ENCODE measurements around the gene PLK2. TPM values are rescaled to one million over a fixed set of nuclear protein-coding genes. Genes with fewer than 3 reads are reported as not detected.

Gene PLK2
- total RNA-seq, 1 donor from 2014 or later = 572 TPM

DNA sequence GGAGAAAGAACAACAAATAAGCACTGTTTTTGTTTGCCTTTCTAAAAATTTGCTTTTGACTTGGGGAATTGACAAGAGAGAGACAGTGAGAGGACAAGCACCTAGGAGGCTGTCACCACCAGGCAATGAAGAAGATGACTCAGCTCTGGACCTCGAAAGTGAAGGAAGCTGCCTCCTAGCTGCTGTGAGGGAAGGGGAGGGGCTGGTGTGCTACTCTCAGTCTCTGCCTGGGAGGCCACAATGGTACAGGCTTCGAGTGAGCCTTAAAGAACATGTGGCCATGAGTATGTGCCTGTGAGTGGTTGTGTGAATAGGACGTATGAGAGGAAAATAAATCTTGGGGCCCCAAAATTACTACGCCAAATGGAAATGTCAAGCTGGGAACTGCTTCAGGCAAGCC is 7.1 kb upstream of the PLK2 start:
- Mint-ChIP-seq H3K9me3 (ENCODE audit: unreplicated experiment) (no peaks in the 10 kb centered on the region), H3K27me3 (ENCODE audit: unreplicated experiment) (no peaks in the 10 kb centered on the region), H3K36me3 (ENCODE audit: low read depth, unreplicated experiment) (no peaks in the 10 kb centered on the region), H3K27ac (ENCODE audit: unreplicated experiment) (no peak overlapping the region), H3K4me3 (ENCODE audit: unreplicated experiment) (no peak overlapping the region), H3K4me1 (ENCODE audit: unreplicated experiment) (peaks cover 11% of the 10 kb centered on the region)
- TF ChIP-seq, protein P1, sequence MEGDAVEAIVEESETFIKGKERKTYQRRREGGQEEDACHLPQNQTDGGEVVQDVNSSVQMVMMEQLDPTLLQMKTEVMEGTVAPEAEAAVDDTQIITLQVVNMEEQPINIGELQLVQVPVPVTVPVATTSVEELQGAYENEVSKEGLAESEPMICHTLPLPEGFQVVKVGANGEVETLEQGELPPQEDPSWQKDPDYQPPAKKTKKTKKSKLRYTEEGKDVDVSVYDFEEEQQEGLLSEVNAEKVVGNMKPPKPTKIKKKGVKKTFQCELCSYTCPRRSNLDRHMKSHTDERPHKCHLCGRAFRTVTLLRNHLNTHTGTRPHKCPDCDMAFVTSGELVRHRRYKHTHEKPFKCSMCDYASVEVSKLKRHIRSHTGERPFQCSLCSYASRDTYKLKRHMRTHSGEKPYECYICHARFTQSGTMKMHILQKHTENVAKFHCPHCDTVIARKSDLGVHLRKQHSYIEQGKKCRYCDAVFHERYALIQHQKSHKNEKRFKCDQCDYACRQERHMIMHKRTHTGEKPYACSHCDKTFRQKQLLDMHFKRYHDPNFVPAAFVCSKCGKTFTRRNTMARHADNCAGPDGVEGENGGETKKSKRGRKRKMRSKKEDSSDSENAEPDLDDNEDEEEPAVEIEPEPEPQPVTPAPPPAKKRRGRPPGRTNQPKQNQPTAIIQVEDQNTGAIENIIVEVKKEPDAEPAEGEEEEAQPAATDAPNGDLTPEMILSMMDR (IDR thresholded peaks at IDR 0.05; ENCODE audit: unreplicated experiment) = no peak
- DNase-seq (ENCODE audit: low spot score) = no peak

DNA sequence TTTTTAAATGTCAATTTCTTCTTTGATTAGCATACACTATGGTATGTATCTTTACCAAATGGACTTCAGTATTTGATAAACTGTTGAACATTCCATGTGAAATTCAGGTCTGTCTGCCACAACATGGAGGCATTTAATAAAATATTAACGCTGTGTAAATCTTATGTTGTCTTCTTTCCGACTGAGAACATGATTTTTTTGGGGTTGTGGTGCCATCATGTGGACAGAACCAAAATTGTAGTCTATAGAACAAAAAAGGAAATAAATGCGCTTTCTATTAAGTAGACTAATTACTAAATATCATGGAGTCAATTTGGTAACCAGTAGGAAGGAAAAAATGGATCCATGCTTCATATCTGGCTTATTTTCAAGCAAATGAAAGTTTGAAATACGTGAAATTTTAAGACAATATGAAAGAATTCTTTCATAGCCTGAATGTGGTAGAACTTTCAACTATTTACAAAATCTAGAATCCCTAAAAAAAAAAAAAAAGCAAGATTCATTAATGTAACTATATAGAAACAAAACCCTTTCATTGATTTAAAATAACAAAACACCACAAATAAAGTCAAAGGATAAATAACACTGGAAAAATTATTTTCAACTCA is 2.8 kb upstream of the PLK2 start:
- Mint-ChIP-seq H3K4me3 (ENCODE audit: unreplicated experiment) (no peak overlapping the region), H3K36me3 (ENCODE audit: low read depth, unreplicated experiment) (peaks cover 16% of the 10 kb centered on the region), H3K4me1 (ENCODE audit: unreplicated experiment) (peaks cover 30% of the 10 kb centered on the region), H3K27me3 (ENCODE audit: unreplicated experiment) (no peaks in the 10 kb centered on the region), H3K9me3 (ENCODE audit: unreplicated experiment) (no peaks in the 10 kb centered on the region), H3K27ac (ENCODE audit: unreplicated experiment) (peak overlapping the region; percentile 86)
- TF ChIP-seq, protein P1 (IDR thresholded peaks at IDR 0.05; ENCODE audit: unreplicated experiment) = peak; percentile 88
- peak; percentile 48 for DNase-seq (ENCODE audit: low spot score)

DNA sequence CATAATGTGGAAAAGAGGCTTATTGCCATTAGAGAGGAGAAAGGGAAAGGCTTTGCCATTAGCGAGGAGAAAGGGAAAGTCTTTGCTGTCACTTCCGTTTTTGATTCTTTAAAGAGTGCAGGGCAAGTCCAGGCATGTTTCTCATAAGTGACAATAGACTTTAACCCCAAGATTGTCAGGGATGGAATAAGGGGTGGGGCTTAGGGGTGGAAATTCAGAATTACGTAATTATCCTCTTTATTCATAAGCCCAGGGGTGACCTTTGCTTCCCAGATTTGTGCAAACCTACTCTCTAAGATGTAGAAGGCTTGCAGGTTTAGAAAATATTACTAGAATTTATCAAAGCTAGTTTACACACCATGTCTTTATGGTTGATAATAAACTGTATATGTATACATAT is 2.3 kb upstream of the PLK2 start:
- Mint-ChIP-seq H3K4me3 (ENCODE audit: unreplicated experiment) (no peak overlapping the region), H3K4me1 (ENCODE audit: unreplicated experiment) (peaks cover 34% of the 10 kb centered on the region), H3K27me3 (ENCODE audit: unreplicated experiment) (no peaks in the 10 kb centered on the region), H3K9me3 (ENCODE audit: unreplicated experiment) (no peaks in the 10 kb centered on the region), H3K36me3 (ENCODE audit: low read depth, unreplicated experiment) (peaks cover 22% of the 10 kb centered on the region), H3K27ac (ENCODE audit: unreplicated experiment) (peak overlapping the region; percentile 86)
- DNase-seq (ENCODE audit: low spot score) = no peak
- TF ChIP-seq, protein P1 (IDR thresholded peaks at IDR 0.05; ENCODE audit: unreplicated experiment) = no peak

DNA sequence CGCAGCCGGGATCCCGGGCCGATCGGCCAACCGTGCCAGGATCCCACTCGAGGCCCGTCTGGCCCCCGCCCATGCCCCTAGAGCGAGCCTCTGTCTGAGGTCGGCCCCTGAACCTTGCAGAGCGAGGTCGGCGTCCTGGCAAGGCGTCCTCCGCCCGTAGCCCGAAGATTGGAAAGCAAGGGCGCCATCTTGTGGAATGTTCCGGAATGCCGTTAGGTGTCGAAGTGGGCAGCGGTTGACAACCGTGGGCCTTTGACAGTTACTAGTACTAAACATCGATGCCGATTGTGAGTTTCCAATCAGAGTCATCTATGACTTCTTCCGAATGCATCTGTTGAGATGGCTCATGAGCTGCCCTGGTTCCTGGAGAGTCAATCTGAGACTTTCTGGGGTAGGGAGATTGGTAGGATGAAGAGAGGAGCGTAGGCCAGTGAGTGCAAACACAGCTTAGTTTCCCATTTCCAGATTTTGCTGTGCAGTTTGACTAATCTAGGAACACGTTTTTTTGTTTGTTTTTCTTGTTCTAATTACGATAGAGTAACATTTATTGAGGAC is 923 bp upstream of the PLK2 start:
- Mint-ChIP-seq H3K4me3 (ENCODE audit: unreplicated experiment) (peak overlapping the region; percentile 86), H3K27ac (ENCODE audit: unreplicated experiment) (peak overlapping the region; percentile 86), H3K36me3 (ENCODE audit: low read depth, unreplicated experiment) (peaks cover 35% of the 10 kb centered on the region), H3K4me1 (ENCODE audit: unreplicated experiment) (peaks cover 40% of the 10 kb centered on the region), H3K9me3 (ENCODE audit: unreplicated experiment) (no peaks in the 10 kb centered on the region), H3K27me3 (ENCODE audit: unreplicated experiment) (no peaks in the 10 kb centered on the region)
- TF ChIP-seq, protein P1 (IDR thresholded peaks at IDR 0.05; ENCODE audit: unreplicated experiment) = peak; percentile 83
- DNase-seq (ENCODE audit: low spot score) = peak; percentile 97
